ENCODE data around the gene HDAC7.

Gene HDAC7

GRCh38 chr12:47754126-47754525 lies 65.6 kb downstream of the HDAC7 start:
- DNase-seq (ENCODE audit: low spot score) = no peak
- TF ChIP-seq, protein P1, sequence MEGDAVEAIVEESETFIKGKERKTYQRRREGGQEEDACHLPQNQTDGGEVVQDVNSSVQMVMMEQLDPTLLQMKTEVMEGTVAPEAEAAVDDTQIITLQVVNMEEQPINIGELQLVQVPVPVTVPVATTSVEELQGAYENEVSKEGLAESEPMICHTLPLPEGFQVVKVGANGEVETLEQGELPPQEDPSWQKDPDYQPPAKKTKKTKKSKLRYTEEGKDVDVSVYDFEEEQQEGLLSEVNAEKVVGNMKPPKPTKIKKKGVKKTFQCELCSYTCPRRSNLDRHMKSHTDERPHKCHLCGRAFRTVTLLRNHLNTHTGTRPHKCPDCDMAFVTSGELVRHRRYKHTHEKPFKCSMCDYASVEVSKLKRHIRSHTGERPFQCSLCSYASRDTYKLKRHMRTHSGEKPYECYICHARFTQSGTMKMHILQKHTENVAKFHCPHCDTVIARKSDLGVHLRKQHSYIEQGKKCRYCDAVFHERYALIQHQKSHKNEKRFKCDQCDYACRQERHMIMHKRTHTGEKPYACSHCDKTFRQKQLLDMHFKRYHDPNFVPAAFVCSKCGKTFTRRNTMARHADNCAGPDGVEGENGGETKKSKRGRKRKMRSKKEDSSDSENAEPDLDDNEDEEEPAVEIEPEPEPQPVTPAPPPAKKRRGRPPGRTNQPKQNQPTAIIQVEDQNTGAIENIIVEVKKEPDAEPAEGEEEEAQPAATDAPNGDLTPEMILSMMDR (IDR thresholded peaks at IDR 0.05; ENCODE audit: extremely low read depth, missing control alignments) = no peak

GRCh38 chr12:47753021-47754001 lies 66.4 kb downstream of the HDAC7 start:
- TF ChIP-seq, protein P1 (IDR thresholded peaks at IDR 0.05; ENCODE audit: extremely low read depth, missing control alignments) = no peak
- DNase-seq (ENCODE audit: low spot score) = no peak

DNA sequence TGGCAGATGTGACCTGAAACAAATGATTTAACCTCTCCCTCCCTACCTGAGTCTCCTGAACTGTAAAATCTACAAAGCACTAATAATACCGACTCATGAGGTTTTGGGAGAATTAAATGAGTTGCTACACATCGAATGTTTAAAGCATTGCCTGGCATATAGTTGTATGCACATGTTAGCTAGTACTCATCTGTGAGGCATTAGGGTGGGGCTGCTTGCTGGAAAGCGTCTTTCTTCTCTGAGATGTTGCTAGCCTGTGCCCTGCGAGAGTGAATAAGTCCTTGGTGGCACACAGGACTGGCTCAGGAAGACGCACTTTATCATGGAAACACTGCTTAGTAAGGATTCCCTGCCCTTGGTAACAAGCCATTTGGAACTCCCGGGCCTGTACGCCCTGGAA lies 67.2 kb downstream of the HDAC7 start:
- TF ChIP-seq, protein P1 (IDR thresholded peaks at IDR 0.05; ENCODE audit: extremely low read depth, missing control alignments) = no peak
- no peak for DNase-seq (ENCODE audit: low spot score)

- DNase-seq (ENCODE audit: low spot score) = no peak
- TF ChIP-seq, protein P1 (IDR thresholded peaks at IDR 0.05; ENCODE audit: extremely low read depth, missing control alignments) = no peak
Observed at GRCh38 chr12:47752121-47752520, 67.6 kb downstream of the HDAC7 start.

GRCh38 chr12:47751561-47751960 lies 68.1 kb downstream of the HDAC7 start:
- TF ChIP-seq, protein P1 (IDR thresholded peaks at IDR 0.05; ENCODE audit: extremely low read depth, missing control alignments) = no peak
- no peak for DNase-seq (ENCODE audit: low spot score)

DNA sequence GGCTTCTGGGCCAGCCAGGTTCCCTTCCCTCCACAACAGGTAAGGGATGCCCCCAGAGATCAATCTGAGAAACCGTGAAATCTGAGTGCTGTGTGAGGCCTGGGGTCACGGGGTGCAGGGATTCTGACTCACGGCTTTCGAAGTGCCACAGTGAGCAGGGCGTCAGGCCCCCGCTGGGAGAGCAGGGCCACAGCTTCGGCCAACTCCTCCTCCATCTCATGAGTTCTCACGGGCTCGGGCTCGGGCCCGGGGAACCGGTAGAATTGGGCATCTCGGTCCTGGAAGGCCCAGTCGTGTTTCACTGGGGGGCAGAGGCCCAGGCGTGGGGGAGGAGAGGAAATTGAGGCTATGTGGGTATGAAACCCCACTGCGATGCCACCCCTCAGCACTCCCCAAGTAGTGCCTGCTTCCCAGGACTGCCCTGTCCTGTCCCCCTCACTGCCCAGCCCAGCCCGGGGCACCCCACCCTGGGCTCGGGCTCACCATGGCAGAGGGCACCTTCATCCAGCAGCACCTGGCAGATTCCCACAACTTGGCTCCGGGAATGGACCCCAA lies 68.7 kb downstream of the HDAC7 start:
- DNase-seq (ENCODE audit: low spot score) = no peak
- TF ChIP-seq, protein P1 (IDR thresholded peaks at IDR 0.05; ENCODE audit: extremely low read depth, missing control alignments) = no peak

DNA sequence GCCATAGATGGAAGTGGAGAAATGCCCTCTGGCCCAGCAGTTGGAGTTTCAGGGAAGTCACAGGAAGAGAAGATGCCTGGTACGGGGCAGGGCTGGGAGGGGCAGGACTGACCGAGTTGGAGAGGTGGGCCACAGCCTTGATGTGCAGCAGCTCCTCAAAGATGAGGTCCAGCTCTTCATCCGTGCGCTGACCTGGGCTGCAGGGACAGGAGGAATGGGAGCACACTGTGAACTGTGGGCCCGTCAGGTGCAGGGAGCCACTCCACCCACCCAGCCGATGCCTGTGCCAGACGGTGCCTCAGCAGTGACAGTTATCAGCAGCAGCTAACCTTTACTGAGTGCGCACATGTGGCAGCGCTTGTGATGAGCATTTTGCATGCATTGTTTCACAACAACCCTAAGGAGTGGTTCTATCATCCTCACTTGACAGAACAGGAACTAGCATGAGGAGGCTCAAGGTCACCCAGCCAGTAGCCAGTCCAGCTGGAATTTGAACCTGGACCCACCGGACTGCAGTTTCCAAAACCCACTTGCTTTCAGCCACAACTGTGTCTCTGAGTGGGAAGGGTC lies 69.4 kb downstream of the HDAC7 start:
- DNase-seq (ENCODE audit: low spot score) = no peak
- TF ChIP-seq, protein P1 (IDR thresholded peaks at IDR 0.05; ENCODE audit: extremely low read depth, missing control alignments) = no peak

Measured in GM20000 (cell line).